ENCODE data around the gene GFI1.
A peak's percentile ranks its signal among the peaks of the same experiment; 100 is the strongest.

The GFI1 gene

GRCh38 chr1:92511541-92511940 is 24.8 kb upstream of the GFI1 start:
- TF ChIP-seq CTCF (IDR thresholded peaks at IDR 0.05; ENCODE audit: low read depth, low read length, missing control alignments) = no peak
- H3K4me3 ChIP-seq (ENCODE audit: low read depth, low read length) = no peak overlapping the region
- no peak for DNase-seq (ENCODE audit: low read depth)
- in situ Hi-C loops (cut with HindIII; ENCODE audit: low sequenced_read_pairs) = no loop called here

GRCh38 chr1:92509619-92510018 is 22.9 kb upstream of the GFI1 start:
- TF ChIP-seq CTCF (IDR thresholded peaks at IDR 0.05; ENCODE audit: low read depth, low read length, missing control alignments) = no peak
- no peak overlapping the region for H3K4me3 ChIP-seq (ENCODE audit: low read depth, low read length)
- DNase-seq (ENCODE audit: low read depth) = no peak
- in situ Hi-C loops (cut with HindIII; ENCODE audit: low sequenced_read_pairs) = loop anchor here (5.0 kb wide), 1 partner anchor 37 kb away; no protein-coding TSS in a partner anchor

GRCh38 chr1:92505015-92505692 is 18.4 kb upstream of the GFI1 start:
- no peak overlapping the region for H3K4me3 ChIP-seq (ENCODE audit: low read depth, low read length)
- DNase-seq (ENCODE audit: low read depth) = no peak
- in situ Hi-C loops (cut with HindIII; ENCODE audit: low sequenced_read_pairs) = loop anchor here (5.0 kb wide), 1 partner anchor 33 kb away; no protein-coding TSS in a partner anchor
- TF ChIP-seq CTCF (IDR thresholded peaks at IDR 0.05; ENCODE audit: low read depth, low read length, missing control alignments) = no peak

- TF ChIP-seq CTCF (IDR thresholded peaks at IDR 0.05; ENCODE audit: low read depth, low read length, missing control alignments) = no peak
- DNase-seq (ENCODE audit: low read depth) = no peak
- no peak overlapping the region for H3K4me3 ChIP-seq (ENCODE audit: low read depth, low read length)
- in situ Hi-C loops (cut with HindIII; ENCODE audit: low sequenced_read_pairs) = loop anchor here (5.0 kb wide), 1 partner anchor 32 kb away; no protein-coding TSS in a partner anchor
Measured at GRCh38 chr1:92504291-92505014, 17.7 kb upstream of the GFI1 start.

GRCh38 chr1:92503926-92504285 is 17.2 kb upstream of the GFI1 start:
- no peak overlapping the region for H3K4me3 ChIP-seq (ENCODE audit: low read depth, low read length)
- peak; percentile 65 for DNase-seq (ENCODE audit: low read depth)
- TF ChIP-seq CTCF (IDR thresholded peaks at IDR 0.05; ENCODE audit: low read depth, low read length, missing control alignments) = no peak
- in situ Hi-C loops (cut with HindIII; ENCODE audit: low sequenced_read_pairs) = no loop called here

GRCh38 chr1:92503043-92503925 is 16.6 kb upstream of the GFI1 start:
- in situ Hi-C loops (cut with HindIII; ENCODE audit: low sequenced_read_pairs) = no loop called here
- no peak for DNase-seq (ENCODE audit: low read depth)

More at GRCh38 chr1:92503043-92503925, 16.6 kb upstream of the GFI1 start:
- H3K4me3 ChIP-seq (ENCODE audit: low read depth, low read length) = no peak overlapping the region
- TF ChIP-seq CTCF (IDR thresholded peaks at IDR 0.05; ENCODE audit: low read depth, low read length, missing control alignments) = no peak

Data from astrocyte of the cerebellum (primary cell).